Neural progenitor cell (in vitro differentiated cells): Measurements from ENCODE around the gene PRR23E.

Source experiments
- EZH2 ChIP-seq: fragments of 200-600 bp; sonication (generic); IDR thresholded peaks from 2 replicates; pipeline ENCODE4 v1.6.1; 2017; ENCODE audit warnings: antibody characterized with exemption, mild to moderate bottlenecking, moderate library complexity
- EZH2phosphoT487 ChIP-seq: fragments of 200-600 bp; sonication (generic); IDR thresholded peaks from 2 replicates; pipeline ENCODE4 v1.6.1; 2017; ENCODE audit warnings: antibody characterized with exemption
- TF ChIP-seq, protein P1 (sequence below): fragments of 200-600 bp; sonication (generic); IDR thresholded peaks from 2 replicates; pipeline ENCODE4 v1.5.1; 2017; ENCODE audit warnings: antibody characterized with exemption, mild to moderate bottlenecking

DNA sequence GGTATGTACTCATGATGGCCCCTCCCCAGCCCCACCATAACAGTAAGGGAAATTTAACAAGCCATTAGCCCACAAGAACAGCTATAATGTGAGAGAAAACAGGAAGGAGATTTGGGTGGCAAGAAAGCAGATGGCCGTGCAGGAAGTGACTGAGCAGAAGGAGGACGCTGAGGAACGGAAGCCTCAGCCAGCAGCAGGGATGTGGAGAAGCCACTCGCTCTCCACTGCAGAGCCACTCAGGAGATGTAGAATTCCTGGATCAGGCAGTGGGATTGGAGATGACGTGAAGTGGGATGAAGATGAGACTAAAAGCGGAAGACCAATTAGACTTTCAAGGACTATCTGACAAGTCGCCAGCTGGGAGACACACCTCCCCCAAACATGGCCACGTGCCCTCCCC lies 31.2 kb downstream of the PRR23E start:
- TF ChIP-seq, protein P1, sequence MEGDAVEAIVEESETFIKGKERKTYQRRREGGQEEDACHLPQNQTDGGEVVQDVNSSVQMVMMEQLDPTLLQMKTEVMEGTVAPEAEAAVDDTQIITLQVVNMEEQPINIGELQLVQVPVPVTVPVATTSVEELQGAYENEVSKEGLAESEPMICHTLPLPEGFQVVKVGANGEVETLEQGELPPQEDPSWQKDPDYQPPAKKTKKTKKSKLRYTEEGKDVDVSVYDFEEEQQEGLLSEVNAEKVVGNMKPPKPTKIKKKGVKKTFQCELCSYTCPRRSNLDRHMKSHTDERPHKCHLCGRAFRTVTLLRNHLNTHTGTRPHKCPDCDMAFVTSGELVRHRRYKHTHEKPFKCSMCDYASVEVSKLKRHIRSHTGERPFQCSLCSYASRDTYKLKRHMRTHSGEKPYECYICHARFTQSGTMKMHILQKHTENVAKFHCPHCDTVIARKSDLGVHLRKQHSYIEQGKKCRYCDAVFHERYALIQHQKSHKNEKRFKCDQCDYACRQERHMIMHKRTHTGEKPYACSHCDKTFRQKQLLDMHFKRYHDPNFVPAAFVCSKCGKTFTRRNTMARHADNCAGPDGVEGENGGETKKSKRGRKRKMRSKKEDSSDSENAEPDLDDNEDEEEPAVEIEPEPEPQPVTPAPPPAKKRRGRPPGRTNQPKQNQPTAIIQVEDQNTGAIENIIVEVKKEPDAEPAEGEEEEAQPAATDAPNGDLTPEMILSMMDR: no peak
- TF ChIP-seq EZH2 (no peak), EZH2phosphoT487 (no peak)
